ENCODE data around the gene LIM2.

LIM2 gene

DNA sequence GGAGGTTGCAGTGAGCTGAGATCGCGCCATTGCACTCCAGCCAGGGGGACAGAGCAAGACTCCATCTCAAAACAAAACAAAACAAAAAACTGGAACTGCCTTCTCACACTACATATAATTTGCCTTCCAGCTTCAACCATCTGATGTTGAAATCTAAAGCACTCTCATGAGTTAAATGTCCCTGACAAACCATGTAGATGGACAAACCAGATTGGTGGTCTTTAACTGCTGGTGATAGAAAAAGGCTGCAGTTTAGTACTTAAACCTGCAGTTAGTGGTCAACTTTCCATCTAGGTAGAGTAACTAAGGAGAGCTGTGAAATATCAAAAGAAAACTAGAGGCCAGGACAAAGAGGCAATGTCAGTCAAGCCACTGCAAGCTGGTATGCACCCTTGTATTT, 8.4 kb upstream of the LIM2 start:
- no peak for DNase-seq (ENCODE audit: low read depth)

DNA sequence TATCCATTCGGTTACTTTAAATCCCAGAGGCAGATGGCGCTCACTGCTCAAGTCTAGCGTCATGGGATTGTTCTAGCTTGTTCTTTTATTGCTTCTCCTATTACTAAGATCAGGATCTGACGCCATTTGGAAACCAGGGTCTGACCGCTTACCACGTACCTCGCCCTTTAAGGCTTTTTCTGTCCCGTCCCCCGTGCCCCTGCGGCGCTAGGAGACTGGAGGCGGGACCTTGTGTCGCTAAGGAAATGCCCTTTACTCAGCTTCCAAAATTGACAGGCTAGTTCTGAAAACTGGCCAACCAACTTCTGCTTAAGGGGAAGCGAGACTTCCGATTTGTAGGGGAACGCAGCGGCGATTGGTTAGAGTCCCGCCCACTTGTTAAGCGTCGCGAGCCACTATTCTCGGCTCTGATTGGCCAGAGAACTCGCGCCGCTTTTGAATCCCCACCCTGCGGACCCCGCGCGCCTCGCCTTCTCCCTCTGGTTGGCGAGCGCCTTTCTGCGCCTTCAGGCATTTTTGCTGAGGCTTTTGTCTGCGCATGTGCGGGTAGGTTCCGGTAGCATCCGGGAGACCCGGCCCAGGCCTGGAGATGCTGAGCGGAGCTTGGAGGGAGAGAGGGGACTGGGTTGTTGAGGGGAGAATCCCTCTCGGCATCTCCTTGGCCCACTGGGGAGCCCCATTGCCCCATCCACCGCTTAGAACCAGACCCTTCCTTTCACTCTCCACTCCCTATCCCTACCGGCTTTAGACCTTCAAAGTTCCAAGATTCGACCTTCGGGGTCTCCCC, 6.5 kb upstream of the LIM2 start:
- DNase-seq (ENCODE audit: low read depth): peak; percentile 86

- DNase-seq (ENCODE audit: low read depth): no peak
Observed at GRCh38 chr19:51392701-51393100, 4.9 kb upstream of the LIM2 start.

GRCh38 chr19:51391073-51391611, 3.4 kb upstream of the LIM2 start:
- DNase-seq (ENCODE audit: low read depth): no peak

- no peak for DNase-seq (ENCODE audit: low read depth)
Observed at GRCh38 chr19:51389143-51389542, 1.4 kb upstream of the LIM2 start.

- no peak for DNase-seq (ENCODE audit: low read depth)
Observed at GRCh38 chr19:51386882-51387520, 773 bp downstream of the LIM2 start.

DNA sequence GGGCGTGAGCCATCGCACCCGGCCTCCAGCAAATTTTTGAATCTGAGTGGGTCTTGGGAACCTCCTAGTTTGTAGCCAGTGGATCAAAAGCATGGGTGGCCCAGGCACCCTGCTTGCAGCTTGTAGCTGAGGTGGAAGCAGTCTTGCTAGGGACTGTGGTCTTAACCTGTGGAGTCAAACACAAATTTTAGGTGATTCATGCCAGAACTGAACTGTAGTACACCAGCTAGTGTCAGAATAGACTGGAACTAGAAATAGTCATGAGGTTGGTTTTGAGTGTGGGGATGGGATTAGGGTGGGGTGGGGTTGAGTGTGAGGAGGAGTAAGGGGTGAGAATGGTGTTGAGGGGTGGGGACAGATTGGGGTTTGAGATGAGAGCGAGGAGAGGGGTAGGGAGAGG, 5.8 kb downstream of the LIM2 start:
- DNase-seq (ENCODE audit: low read depth): no peak

DNA sequence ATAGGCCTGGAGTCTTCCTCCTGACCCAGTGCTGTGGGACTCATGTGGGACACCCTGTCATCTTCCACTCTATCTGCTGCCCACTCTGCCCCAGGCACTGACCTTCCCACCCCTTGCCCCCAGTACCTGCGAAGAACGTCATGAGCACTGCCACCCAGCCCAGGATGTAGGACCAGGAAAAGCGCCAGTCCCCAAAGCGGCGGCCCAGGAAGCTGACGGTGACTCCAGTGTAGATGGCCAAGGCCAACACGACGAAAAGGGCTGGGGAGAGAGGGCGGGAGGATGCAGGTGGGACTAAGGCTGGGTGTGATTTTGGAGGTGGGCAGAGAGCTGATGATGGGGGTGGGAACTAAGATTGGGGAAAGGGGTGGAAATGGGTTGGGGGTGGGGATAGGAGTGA, 7.4 kb downstream of the LIM2 start:
- no peak for DNase-seq (ENCODE audit: low read depth)

DNA sequence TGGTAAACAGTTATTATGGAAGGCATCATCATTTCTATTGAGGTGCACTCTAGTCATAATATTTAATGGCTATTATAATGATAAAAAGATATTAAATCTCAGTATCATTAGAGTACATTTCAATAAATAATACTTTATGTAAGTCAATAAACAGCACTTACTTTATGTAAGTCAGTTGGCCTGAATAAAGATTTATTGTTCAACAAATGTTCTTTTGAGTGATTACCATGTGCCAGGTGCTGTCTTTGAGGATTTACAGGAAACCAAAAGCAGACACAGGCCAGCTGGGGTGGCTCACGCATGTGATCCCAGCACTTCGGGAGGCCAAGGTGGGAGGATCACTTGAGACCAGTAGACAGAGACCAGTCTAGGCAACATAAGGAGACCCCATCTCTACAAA, 10.4 kb downstream of the LIM2 start:
- no peak for DNase-seq (ENCODE audit: low read depth)

- DNase-seq (ENCODE audit: low read depth): no peak
Observed at GRCh38 chr19:51375504-51376221, 12.1 kb downstream of the LIM2 start.

DNA sequence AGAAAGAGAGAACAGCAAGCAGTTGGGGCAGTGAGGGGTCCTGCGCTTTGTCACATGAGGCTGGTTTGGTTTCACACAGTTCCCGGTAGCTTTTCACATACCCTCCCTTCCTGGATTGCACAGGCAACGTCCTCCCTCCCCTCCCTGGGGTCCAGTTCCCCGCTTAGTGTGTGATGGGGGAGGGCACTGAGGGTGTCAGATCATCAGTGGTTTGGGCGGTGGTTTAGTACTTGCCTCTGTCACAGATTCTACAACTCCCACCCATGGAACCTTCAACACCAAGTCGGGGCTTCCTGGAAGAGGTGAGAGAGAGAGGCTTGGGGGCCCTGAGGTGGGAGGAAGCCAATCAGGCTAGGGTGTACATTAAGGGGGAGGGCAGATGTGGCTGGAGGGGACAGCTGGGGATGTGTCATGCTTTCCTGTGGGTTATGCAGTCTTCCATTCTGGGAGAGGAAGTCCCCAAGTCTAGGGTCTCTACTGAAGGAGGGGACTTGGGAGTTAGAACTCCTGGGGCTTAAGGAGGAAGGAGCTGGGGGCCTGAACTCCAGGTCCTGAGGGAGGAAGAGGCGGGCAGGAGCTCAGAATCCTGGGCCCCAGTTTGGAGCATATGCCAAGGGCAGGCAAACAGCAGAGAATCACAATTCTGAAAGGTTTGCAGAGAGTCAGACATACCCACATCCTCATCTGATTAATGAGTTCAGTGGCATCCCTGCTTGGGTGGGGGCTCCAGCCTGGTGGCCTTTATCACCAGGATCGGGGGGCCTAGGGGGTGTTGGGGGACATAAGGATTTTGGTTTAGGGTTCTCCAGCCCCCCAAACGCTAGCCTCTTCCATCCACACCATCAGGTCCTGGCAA, 14.9 kb downstream of the LIM2 start, which contains the start of gene NKG7:
Gene NKG7 (minus strand): TSS at position 6 of the 856 bp plus-strand sequence. CDS start 119 bp downstream, outside the sequence.
- DNase-seq (ENCODE audit: low read depth): peak; percentile 84

DNA sequence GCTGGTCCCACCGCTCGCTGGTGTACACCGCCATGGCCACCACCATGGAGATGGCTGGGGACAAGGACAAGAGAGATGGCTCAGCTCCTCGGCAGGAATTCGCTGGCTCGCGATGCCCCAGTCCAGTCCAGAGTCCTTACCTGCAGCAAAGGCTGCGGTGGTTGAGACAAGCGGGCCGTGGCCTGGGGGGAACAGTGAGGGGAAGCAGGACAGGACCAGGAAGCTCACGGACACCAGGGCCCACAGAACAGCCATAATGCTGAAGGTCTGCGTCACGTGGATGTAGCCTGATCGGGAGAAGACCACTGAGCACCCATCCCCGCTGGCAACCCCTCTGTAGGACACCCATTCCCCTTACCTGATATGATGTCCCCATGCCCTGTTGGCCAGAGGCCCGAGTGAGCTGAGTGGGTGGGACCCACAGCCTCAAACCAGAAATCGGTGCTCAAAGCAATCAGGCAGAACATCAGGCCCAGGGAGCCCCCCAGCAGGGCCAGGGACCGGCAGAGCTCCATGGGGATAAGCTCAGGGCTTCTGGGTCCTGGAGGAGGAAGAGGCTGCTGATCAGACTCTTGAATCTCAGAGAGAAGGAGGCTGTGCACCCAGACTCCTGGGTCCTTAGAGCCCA, 15.6 kb downstream of the LIM2 start:
- DNase-seq (ENCODE audit: low read depth): no peak

- DNase-seq (ENCODE audit: low read depth): no peak
Observed at GRCh38 chr19:51371186-51371690, 16.5 kb downstream of the LIM2 start.

- DNase-seq (ENCODE audit: low read depth): no peak
Observed at GRCh38 chr19:51370230-51370629, 17.5 kb downstream of the LIM2 start.

DNA sequence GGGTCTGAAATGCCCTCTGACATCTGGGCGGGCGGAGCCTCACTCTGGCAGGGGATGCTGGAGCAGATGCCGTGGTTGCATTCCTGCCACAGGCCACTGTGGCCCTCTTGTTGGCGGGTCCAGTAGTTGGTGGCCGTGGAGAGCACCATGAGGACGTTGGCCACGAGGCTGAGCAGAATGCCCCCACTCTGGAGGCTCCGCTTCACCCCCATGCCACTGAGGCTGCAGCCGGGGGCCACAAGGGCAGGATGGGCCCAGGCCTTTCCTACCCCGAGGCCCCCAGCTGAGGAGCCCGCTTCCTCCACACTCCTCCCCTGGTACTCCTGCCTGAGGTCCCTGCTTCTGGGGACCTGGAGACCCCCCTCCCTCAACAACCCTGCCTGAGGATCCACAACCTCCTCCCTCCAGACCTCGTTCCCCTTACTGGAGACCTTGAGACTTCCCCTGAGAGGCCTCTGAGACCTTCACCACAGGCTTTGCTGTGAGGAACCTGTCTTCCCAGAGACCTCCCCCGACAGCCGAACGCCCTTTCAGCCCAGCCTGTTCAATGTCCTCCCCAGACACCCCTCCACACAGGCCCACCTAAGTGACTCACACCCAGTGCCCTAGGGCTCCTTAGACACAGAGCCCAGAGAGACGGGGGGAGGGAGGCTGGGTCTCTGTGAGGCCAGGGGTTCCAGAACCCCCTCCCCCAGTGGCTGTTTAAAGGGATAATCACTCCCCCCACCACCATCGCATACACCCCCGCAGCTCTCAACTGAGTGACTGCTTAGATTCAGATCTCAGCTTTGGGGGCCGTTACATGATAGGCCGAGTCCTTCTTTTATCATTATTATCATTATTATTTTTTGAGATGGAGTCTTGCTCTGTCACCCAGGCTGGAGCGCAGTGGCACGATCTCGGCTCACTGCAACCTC, 19.1 kb downstream of the LIM2 start, which contains the start of gene CLDND2:
Gene CLDND2 (minus strand): TSS at position 638 of the 917 bp plus-strand sequence. CDS start 426 bp downstream, at position 212.
- DNase-seq (ENCODE audit: low read depth): peak; percentile 44

GRCh38 chr19:51367565-51368365, 20.0 kb downstream of the LIM2 start:
- DNase-seq (ENCODE audit: low read depth): peak; percentile 98

DNA sequence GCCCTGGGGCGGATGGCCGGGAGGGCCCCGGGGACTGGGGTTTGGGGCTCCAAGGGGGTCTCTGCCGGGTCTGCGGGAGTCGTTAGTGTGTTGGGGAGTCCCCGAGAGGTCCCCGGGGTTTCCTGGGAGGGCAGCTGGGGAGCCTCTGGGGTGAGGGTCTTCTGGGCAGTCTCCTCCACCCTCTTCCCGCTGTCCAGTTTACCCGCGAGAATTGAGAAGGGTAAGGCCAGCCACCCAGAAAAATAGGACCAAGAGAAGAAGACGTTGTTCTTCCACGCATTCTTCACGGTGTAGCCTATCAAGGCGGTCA, 20.6 kb downstream of the LIM2 start:
- no peak for DNase-seq (ENCODE audit: low read depth)

- peak; percentile 90 for DNase-seq (ENCODE audit: low read depth)
Observed at GRCh38 chr19:51366389-51367254, 21.2 kb downstream of the LIM2 start.
